Lower lobe of right lung (tissue), 2 donors: ENCODE data around the gene LTBP3. TPM values are rescaled to one million over a fixed set of nuclear protein-coding genes. Genes with fewer than 3 reads are reported as not detected.

ENCODE experiments used
- ATAC-seq, 2 donors: fragments of 200-7000 bp; cut with Tn5 transposase; one replicate each; pipeline ENCODE4 v1.9.1; 2020 to 2022; ENCODE audit warnings: mild to moderate bottlenecking in 2 of 2, moderate library complexity in 2 of 2
- DNase-seq: peaks from one replicate; pipeline ENCODE4 v3.0.0-alpha.2; 2020
- H3K27ac ChIP-seq: fragments of 200-600 bp; one replicate; pipeline ENCODE4 v1.8.0; 2022
- H3K27me3 ChIP-seq: fragments of 200-600 bp; one replicate; pipeline ENCODE4 v1.8.0; 2022; ENCODE audit warnings: low read depth
- H3K36me3 ChIP-seq: fragments of 200-600 bp; one replicate; pipeline ENCODE4 v1.8.0; 2022; ENCODE audit warnings: mild to moderate bottlenecking
- H3K4me1 ChIP-seq: fragments of 200-600 bp; one replicate; pipeline ENCODE4 v1.8.0; 2022
- H3K4me3 ChIP-seq: fragments of 200-600 bp; one replicate; pipeline ENCODE4 v1.8.0; 2022; ENCODE audit warnings: mild to moderate bottlenecking
- H3K9me3 ChIP-seq: fragments of 200-600 bp; one replicate; pipeline ENCODE4 v1.8.0; 2022
- intact Hi-C: fragments of 100-400 bp; cut with DNase I; formaldehyde crosslinking; loops from one replicate; pipeline ENCODE4 v1.11.0; 2022
- total RNA-seq: library from RNA; stranded (reverse); fragmentation: NEBNext Ultra II Directional; extraction: Animal tissue kit (Norgen Biotek cat#: 25700); gene quantifications from one replicate; pipeline ENCODE4 v1.2.1, GENCODE V29; 2021
- TF ChIP-seq, protein P1 (sequence below): fragments of 200-600 bp; IDR thresholded peaks from one replicate; pipeline ENCODE4 v1.8.0; 2022; ENCODE audit warnings: antibody characterized with exemption, mild to moderate bottlenecking
- donor health status: DM: no; HTN: yes; CAD: no; lungs with severe emphysema.

Gene LTBP3
- total RNA-seq, 1 donor from 2014 or later, result 98.7 TPM

DNA sequence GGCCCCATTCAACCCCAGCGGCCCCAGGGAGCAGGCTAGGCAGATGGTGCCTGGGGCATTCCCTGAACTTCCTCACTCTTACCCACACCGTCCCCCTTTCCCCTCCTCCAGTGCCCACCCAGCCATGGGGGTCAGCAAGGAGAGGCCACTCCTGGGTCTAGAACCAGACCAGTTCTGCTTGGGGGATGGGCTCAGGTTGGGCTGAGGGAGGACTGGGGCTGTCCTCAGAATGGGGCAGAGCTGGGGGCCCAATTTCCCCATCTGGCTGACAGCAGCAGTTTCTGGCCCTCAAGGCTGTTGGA lies 20.9 kb downstream of the LTBP3 start:
- H3K4me3 ChIP-seq, result no peak overlapping the region
- no peaks in the 10 kb centered on the region for H3K9me3 ChIP-seq
- H3K4me1 ChIP-seq, result peaks cover 26% of the 10 kb centered on the region
- H3K36me3 ChIP-seq, result peaks cover 65% of the 10 kb centered on the region
- H3K27me3 ChIP-seq, result no peaks in the 10 kb centered on the region
- ATAC-seq (no peak), DNase-seq (no peak)
- intact Hi-C loops, result no loop called here
- no peak overlapping the region for H3K27ac ChIP-seq
- TF ChIP-seq, protein P1, sequence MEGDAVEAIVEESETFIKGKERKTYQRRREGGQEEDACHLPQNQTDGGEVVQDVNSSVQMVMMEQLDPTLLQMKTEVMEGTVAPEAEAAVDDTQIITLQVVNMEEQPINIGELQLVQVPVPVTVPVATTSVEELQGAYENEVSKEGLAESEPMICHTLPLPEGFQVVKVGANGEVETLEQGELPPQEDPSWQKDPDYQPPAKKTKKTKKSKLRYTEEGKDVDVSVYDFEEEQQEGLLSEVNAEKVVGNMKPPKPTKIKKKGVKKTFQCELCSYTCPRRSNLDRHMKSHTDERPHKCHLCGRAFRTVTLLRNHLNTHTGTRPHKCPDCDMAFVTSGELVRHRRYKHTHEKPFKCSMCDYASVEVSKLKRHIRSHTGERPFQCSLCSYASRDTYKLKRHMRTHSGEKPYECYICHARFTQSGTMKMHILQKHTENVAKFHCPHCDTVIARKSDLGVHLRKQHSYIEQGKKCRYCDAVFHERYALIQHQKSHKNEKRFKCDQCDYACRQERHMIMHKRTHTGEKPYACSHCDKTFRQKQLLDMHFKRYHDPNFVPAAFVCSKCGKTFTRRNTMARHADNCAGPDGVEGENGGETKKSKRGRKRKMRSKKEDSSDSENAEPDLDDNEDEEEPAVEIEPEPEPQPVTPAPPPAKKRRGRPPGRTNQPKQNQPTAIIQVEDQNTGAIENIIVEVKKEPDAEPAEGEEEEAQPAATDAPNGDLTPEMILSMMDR, result no peak

DNA sequence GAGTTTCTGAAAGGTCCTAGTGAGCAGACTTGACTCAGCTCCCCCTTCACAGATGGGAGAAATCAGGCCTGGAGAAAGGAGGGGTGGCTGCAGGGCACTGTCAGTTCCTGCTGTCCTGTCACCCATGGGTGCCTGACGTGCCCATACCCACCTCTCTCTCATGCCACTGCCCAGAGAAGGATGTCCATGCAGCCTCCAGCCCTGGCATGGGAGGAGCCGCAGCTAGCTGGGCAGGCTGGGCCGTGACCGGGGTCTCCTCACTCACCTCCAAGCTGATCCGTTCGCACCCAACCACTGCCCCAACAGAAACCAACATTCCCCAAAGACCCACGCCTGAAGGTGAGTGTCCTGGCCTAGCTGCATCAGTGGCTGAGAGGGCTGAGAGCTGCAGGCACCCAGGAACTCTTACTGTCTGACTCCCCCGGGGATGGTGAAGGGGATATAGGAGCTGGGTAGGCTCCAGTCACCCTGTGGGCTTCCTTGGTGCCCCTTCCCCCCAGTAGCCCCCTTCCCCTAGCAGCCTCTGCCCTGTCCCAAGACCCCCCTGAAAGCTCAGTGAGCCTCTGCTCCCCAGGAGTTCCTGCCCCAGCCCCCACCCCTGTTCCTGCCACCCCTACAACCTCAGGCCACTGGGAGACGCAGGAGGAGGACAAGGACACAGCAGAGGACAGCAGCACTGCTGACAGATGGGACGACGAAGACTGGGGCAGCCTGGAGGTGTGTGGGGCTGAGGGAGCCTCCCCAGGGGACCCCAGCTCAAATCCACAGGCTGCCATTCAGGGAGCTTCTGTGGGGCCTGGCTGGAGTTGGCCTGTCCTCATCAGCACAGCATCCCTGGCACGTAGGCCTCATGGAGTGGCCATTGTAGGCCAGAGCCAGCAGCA lies 21.5 kb downstream of the LTBP3 start:
- Histone ChIP-seq H3K27ac (no peak overlapping the region), H3K27me3 (no peaks in the 10 kb centered on the region), H3K9me3 (no peaks in the 10 kb centered on the region), H3K36me3 (peaks cover 71% of the 10 kb centered on the region), H3K4me1 (peaks cover 20% of the 10 kb centered on the region), H3K4me3 (no peak overlapping the region)
- TF ChIP-seq, protein P1, result no peak
- intact Hi-C loops, result no loop called here
- ATAC-seq, result no peak
- no peak for DNase-seq

DNA sequence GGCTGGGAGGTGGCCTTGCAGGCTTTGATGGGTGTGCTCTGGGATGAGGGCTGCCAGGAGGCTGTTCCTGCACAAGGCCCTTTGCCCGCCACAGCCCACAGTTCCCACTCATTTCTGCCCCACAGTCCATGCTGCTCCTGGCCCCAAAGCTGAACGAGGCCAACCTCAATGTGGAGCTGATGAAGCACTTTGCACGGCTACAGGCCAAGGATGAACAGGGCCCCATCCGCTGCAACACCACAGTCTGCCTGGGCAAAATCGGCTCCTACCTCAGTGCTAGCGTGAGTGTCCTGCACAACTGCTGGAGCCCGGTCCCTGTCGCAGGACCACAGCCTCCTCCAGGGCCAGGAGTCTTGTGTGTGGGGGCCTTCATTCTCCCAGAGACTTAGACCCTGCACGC lies 23.1 kb downstream of the LTBP3 start:
- Histone ChIP-seq H3K4me1 (peaks cover 9% of the 10 kb centered on the region), H3K27me3 (no peaks in the 10 kb centered on the region), H3K36me3 (peaks cover 86% of the 10 kb centered on the region), H3K27ac (no peak overlapping the region), H3K9me3 (no peaks in the 10 kb centered on the region), H3K4me3 (no peak overlapping the region)
- TF ChIP-seq, protein P1, result no peak
- no peak for DNase-seq
- intact Hi-C loops, result no loop called here
- no peak for ATAC-seq

DNA sequence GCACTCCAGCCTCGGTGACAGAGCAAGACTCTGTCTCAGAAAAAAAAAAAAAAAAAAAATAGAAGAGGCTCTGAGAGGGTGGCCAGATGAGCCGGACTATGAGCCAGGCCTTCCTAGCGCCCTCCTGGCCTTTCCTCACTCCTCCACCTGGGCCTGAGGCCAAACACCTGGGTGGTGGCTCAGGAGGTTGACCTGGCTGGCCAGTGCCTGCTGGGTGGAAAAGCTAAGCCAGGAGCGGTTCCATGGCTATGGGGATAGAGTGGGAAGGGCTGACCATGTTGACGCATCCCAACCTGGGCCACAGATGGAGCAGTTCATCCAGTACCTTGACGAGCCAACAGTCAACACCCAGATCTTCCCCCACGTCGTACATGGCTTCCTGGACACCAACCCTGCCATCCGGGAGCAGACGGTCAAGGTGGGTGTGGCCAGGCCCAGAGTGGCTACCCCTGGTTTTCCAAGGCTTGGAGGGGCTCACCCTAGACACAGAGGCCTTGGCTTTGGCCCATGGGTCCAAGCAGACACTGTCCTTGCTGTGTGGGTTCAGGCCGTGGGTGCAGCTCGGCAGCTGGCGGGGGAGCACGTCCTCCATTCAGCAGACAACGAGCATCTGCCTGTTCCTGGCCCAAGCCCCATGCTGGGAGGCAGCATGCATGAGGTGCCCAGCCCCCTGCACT lies 25.6 kb downstream of the LTBP3 start:
- ATAC-seq (no peak), DNase-seq (no peak)
- Histone ChIP-seq H3K36me3 (peaks cover 95% of the 10 kb centered on the region), H3K4me3 (no peak overlapping the region), H3K4me1 (no peaks in the 10 kb centered on the region), H3K27ac (no peak overlapping the region), H3K27me3 (no peaks in the 10 kb centered on the region), H3K9me3 (no peaks in the 10 kb centered on the region)
- intact Hi-C loops, result no loop called here
- TF ChIP-seq, protein P1, result no peak

DNA sequence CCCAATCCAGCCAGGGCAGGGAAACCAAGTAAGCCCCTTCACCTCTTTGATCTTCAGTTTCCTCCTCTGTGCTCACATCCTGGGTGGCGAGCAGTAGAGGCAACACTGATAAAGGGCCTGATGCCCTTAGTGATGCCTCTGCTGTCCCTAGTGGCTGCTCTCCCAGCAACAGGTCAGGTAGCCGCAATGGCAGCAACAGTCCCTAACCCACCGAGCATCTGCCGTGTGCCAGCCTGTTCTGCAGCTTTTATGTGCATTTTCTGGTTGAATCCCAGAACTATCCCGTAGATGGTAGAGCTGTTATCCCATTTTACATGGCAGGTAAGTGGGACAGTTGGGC lies 28.0 kb downstream of the LTBP3 start:
- H3K4me3 ChIP-seq, result no peak overlapping the region
- H3K36me3 ChIP-seq, result peaks cover 87% of the 10 kb centered on the region
- no peaks in the 10 kb centered on the region for H3K9me3 ChIP-seq

More for the DNA sequence above, 28.0 kb downstream of the LTBP3 start:
- TF ChIP-seq, protein P1, result no peak
- Histone ChIP-seq H3K27ac (no peak overlapping the region), H3K4me1 (peaks cover 15% of the 10 kb centered on the region), H3K27me3 (no peaks in the 10 kb centered on the region)
- DNase-seq (no peak), ATAC-seq (no peak)
- intact Hi-C loops, result no loop called here
